ENCODE measurements around the gene PPM1J.

- TF ChIP-seq CTCF (conservative IDR thresholded peaks at IDR 0.05) = no peak
- TF ChIP-seq ZFX (IDR thresholded peaks at IDR 0.05) = no peak
These were observed 49.3 kb downstream of the PPM1J start for GRCh38 chr1:112665857-112666256.
